A172 (cell line): ENCODE measurements around the gene CTNNBIP1. TPM values are rescaled to one million over a fixed set of nuclear protein-coding genes. Genes with fewer than 3 reads are reported as not detected.

Experiments used
- DNase-seq: peaks from one replicate; pipeline ENCODE4 v3.0.0-alpha.2; 2015; ENCODE audit warnings: low spot score
- total RNA-seq: library from RNA; depleted of rRNA; stranded (reverse); fragments of >200 nt; shearing (Covaris generic); gene quantifications from 2 replicates; pipeline ENCODE4 v1.2.3, GENCODE V29; 2014

The CTNNBIP1 gene
- total RNA-seq, 1 experiment from 2014 or later: 8.0 TPM

- DNase-seq: peak; percentile 33
Measured at GRCh38 chr1:9877962-9878361, 32.1 kb downstream of the CTNNBIP1 start.

GRCh38 chr1:9875636-9876000 is 34.5 kb downstream of the CTNNBIP1 start:
- DNase-seq: no peak

GRCh38 chr1:9874959-9875635 is 35.0 kb downstream of the CTNNBIP1 start:
- peak; percentile 39 for DNase-seq

- no peak for DNase-seq
Measured at GRCh38 chr1:9874412-9874811, 35.7 kb downstream of the CTNNBIP1 start.

GRCh38 chr1:9873992-9874391 is 36.1 kb downstream of the CTNNBIP1 start:
- DNase-seq: no peak

- no peak for DNase-seq
Measured at GRCh38 chr1:9873385-9873784, 36.7 kb downstream of the CTNNBIP1 start.

GRCh38 chr1:9872430-9873165 is 37.5 kb downstream of the CTNNBIP1 start:
- DNase-seq: peak; percentile 25

- no peak for DNase-seq
Measured at GRCh38 chr1:9871707-9872425, 38.2 kb downstream of the CTNNBIP1 start.

GRCh38 chr1:9871021-9871420 is 39.0 kb downstream of the CTNNBIP1 start:
- no peak for DNase-seq

- DNase-seq: no peak
Measured at GRCh38 chr1:9870572-9870971, 39.5 kb downstream of the CTNNBIP1 start.

GRCh38 chr1:9869831-9870251 is 40.2 kb downstream of the CTNNBIP1 start:
- DNase-seq: no peak

GRCh38 chr1:9868244-9868590 is 41.9 kb downstream of the CTNNBIP1 start:
- no peak for DNase-seq

GRCh38 chr1:9867408-9868243 is 42.4 kb downstream of the CTNNBIP1 start:
- DNase-seq: peak; percentile 49

- no peak for DNase-seq
Measured at GRCh38 chr1:9866836-9867235, 43.2 kb downstream of the CTNNBIP1 start.

GRCh38 chr1:9865724-9866123 is 44.3 kb downstream of the CTNNBIP1 start:
- DNase-seq: no peak

GRCh38 chr1:9863371-9863770 is 46.7 kb downstream of the CTNNBIP1 start:
- DNase-seq: no peak

GRCh38 chr1:9861360-9861759 is 48.7 kb downstream of the CTNNBIP1 start:
- DNase-seq: no peak

GRCh38 chr1:9860887-9861286 is 49.2 kb downstream of the CTNNBIP1 start:
- no peak for DNase-seq

GRCh38 chr1:9859281-9860014 is 50.6 kb downstream of the CTNNBIP1 start:
- no peak for DNase-seq

GRCh38 chr1:9858293-9859035 is 51.6 kb downstream of the CTNNBIP1 start:
- no peak for DNase-seq

GRCh38 chr1:9855186-9855585 is 54.9 kb downstream of the CTNNBIP1 start:
- DNase-seq: no peak
